Parathyroid adenoma (tissue), 2 donors: ENCODE measurements around the gene ANKRD65.

Experiments
- H2AFZ ChIP-seq: fragments of 300-600 bp; sonication (generic); one replicate; pipeline ENCODE4 v1.7.0; 2017; ENCODE audit warnings: antibody characterized with exemption, mild to moderate bottlenecking
- H3K27ac ChIP-seq: fragments of 300-600 bp; sonication (generic); one replicate; pipeline ENCODE4 v1.7.0; 2017
- H3K27me3 ChIP-seq: fragments of 300-600 bp; sonication (generic); one replicate; pipeline ENCODE4 v1.7.0; 2017; ENCODE audit warnings: low read length; ENCODE audit not compliant: control insufficient read depth, insufficient read depth
- H3K36me3 ChIP-seq: fragments of 300-600 bp; sonication (generic); one replicate; pipeline ENCODE4 v1.7.0; 2017; ENCODE audit warnings: low read length; ENCODE audit not compliant: control insufficient read depth, insufficient read depth
- H3K4me1 ChIP-seq: fragments of 300-600 bp; sonication (generic); one replicate; pipeline ENCODE4 v1.7.0; 2017; ENCODE audit warnings: control low read depth
- H3K4me2 ChIP-seq: fragments of 300-600 bp; sonication (generic); one replicate; pipeline ENCODE4 v1.7.0; 2017; ENCODE audit warnings: low read length
- H3K4me3 ChIP-seq: fragments of 300-600 bp; sonication (generic); one replicate; pipeline ENCODE4 v1.7.0; 2017; ENCODE audit warnings: low read depth, low read length
- H3K79me2 ChIP-seq: fragments of 300-600 bp; sonication (generic); one replicate; pipeline ENCODE4 v1.7.0; 2017; ENCODE audit warnings: control low read depth
- H3K9ac ChIP-seq: fragments of 300-600 bp; sonication (generic); one replicate; pipeline ENCODE4 v1.7.0; 2017; ENCODE audit warnings: mild to moderate bottlenecking
- H3K9me3 ChIP-seq: fragments of 300-600 bp; sonication (generic); one replicate; pipeline ENCODE4 v1.7.0; 2017; ENCODE audit warnings: low read length; ENCODE audit not compliant: control insufficient read depth
- TF ChIP-seq, protein P1 (sequence below): fragments of 300-600 bp; sonication (generic); IDR thresholded peaks from one replicate; pipeline ENCODE4 v1.7.0; 2017; ENCODE audit warnings: antibody characterized with exemption, mild to moderate bottlenecking
- donor health status: primary hyperparathyroidism.

Gene ANKRD65

GRCh38 chr1:1399187-1399871, 21.7 kb downstream of the ANKRD65 start, which contains the start of gene CCNL2:
Gene CCNL2 (minus strand): TSS chr1:1399335. CDS start chr1:1399306, 29 bp downstream.
- TF ChIP-seq, protein P1, sequence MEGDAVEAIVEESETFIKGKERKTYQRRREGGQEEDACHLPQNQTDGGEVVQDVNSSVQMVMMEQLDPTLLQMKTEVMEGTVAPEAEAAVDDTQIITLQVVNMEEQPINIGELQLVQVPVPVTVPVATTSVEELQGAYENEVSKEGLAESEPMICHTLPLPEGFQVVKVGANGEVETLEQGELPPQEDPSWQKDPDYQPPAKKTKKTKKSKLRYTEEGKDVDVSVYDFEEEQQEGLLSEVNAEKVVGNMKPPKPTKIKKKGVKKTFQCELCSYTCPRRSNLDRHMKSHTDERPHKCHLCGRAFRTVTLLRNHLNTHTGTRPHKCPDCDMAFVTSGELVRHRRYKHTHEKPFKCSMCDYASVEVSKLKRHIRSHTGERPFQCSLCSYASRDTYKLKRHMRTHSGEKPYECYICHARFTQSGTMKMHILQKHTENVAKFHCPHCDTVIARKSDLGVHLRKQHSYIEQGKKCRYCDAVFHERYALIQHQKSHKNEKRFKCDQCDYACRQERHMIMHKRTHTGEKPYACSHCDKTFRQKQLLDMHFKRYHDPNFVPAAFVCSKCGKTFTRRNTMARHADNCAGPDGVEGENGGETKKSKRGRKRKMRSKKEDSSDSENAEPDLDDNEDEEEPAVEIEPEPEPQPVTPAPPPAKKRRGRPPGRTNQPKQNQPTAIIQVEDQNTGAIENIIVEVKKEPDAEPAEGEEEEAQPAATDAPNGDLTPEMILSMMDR, result peak; percentile 55
- H3K4me1 ChIP-seq, result no peaks in the 10 kb centered on the region

GRCh38 chr1:1398677-1399186, 22.3 kb downstream of the ANKRD65 start:
- H3K27ac ChIP-seq, result peak overlapping the region; percentile 70
- TF ChIP-seq, protein P1, result no peak
- H3K9me3 ChIP-seq, result no peaks in the 10 kb centered on the region
- H3K36me3 ChIP-seq, result no peaks in the 10 kb centered on the region
- H3K4me2 ChIP-seq, result peak overlapping the region; percentile 91
- peaks cover 10% of the 10 kb centered on the region for H3K79me2 ChIP-seq
- H3K27me3 ChIP-seq, result no peaks in the 10 kb centered on the region
- H2AFZ ChIP-seq, result peak overlapping the region; percentile 79
- H3K9ac ChIP-seq, result peak overlapping the region; percentile 67
- peak overlapping the region; percentile 89 for H3K4me3 ChIP-seq
- no peaks in the 10 kb centered on the region for H3K4me1 ChIP-seq

More at GRCh38 chr1:1399187-1399871, 21.7 kb downstream of the ANKRD65 start, which contains the start of gene CCNL2:
- H3K27ac ChIP-seq, result peak within 1 kb of the TSS; percentile 70
- no peaks in the 10 kb centered on the region for H3K9me3 ChIP-seq
- H3K27me3 ChIP-seq, result no peaks in the 10 kb centered on the region
- peak within 1 kb of the TSS; percentile 89 for H3K4me3 ChIP-seq
- H3K9ac ChIP-seq, result peak within 1 kb of the TSS; percentile 67
- peaks cover 10% of the 10 kb centered on the region for H3K79me2 ChIP-seq
- H3K4me2 ChIP-seq, result peak within 1 kb of the TSS; percentile 93
- H2AFZ ChIP-seq, result peak within 1 kb of the TSS; percentile 79
- H3K36me3 ChIP-seq, result no peaks in the 10 kb centered on the region

- H3K9me3 ChIP-seq, result no peaks in the 10 kb centered on the region
- no peaks in the 10 kb centered on the region for H3K36me3 ChIP-seq
- H3K4me2 ChIP-seq, result peak overlapping the region; percentile 91
- peak overlapping the region; percentile 89 for H3K4me3 ChIP-seq
- H3K79me2 ChIP-seq, result peaks cover 10% of the 10 kb centered on the region
- H2AFZ ChIP-seq, result no peak overlapping the region
- no peaks in the 10 kb centered on the region for H3K4me1 ChIP-seq
- no peak overlapping the region for H3K9ac ChIP-seq
- no peaks in the 10 kb centered on the region for H3K27me3 ChIP-seq
- TF ChIP-seq, protein P1, result no peak
- no peak overlapping the region for H3K27ac ChIP-seq
Observed at GRCh38 chr1:1397839-1398523, 23.1 kb downstream of the ANKRD65 start.

GRCh38 chr1:1395166-1395565, 25.9 kb downstream of the ANKRD65 start:
- H3K27ac ChIP-seq, result no peak overlapping the region
- no peak overlapping the region for H3K9ac ChIP-seq
- no peaks in the 10 kb centered on the region for H3K36me3 ChIP-seq
- H3K79me2 ChIP-seq, result peaks cover 10% of the 10 kb centered on the region
- no peak overlapping the region for H3K4me2 ChIP-seq
- no peaks in the 10 kb centered on the region for H3K9me3 ChIP-seq
- no peaks in the 10 kb centered on the region for H3K4me1 ChIP-seq
- H3K4me3 ChIP-seq, result no peak overlapping the region
- TF ChIP-seq, protein P1, result no peak
- no peaks in the 10 kb centered on the region for H3K27me3 ChIP-seq
- no peak overlapping the region for H2AFZ ChIP-seq
